ENCODE results near the gene ZNF124. TPM values are rescaled to one million over a fixed set of nuclear protein-coding genes. Genes with fewer than 3 reads are reported as not detected.
A peak's percentile ranks its signal among the peaks of the same experiment; 100 is the strongest.

The ZNF124 gene
- polyA plus RNA-seq, 4 donors: 3.2 to 13.6 (median 4.6) TPM

DNA sequence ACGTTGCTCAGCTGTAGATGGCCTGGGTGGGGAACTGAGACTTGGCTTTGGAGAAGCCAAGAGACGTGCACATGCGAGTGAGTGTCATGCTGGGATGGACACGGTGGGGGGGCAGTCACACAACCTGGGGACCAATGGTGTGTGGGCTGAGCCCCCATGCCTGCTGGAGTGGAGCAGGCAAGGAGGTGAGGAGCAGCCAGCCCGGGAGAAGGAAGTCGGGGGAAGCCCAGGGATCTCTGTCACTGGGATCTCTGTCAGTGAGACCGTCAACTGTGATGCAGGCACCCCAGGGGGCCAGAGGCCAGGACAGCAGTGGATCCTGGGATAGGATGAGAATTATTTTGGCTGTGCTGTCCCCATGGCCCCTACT lies 56.7 kb downstream of the ZNF124 start:
- H3K4me3 ChIP-seq (ENCODE audit: low read depth in 1 of 3, low read length in 3 of 3): no peak overlapping the region
- peaks cover 0 to 4% (median 0%) of the 10 kb centered on the region in 3 donors for H3K4me1 ChIP-seq (ENCODE audit: control insufficient read depth in 3 of 3, insufficient read depth in 2 of 3, low read depth in 1 of 3, low read length in 2 of 3)
- DNase-seq (no peak), FAIRE-seq (no peak)
- H3K9me3 ChIP-seq (ENCODE audit: control insufficient read depth in 2 of 2, insufficient read depth in 1 of 2, low read depth in 1 of 2, low read length in 1 of 2): no peaks in the 10 kb centered on the region
- WGBS, 3 donors: 61 to 73% (median 72%) methylated on average over 7 of the region's 7 CpGs
- no peaks in the 10 kb centered on the region for H3K36me3 ChIP-seq (ENCODE audit: control insufficient read depth in 3 of 3, insufficient read depth in 2 of 3, low read depth in 1 of 3, low read length in 3 of 3)
- H3K27ac ChIP-seq (ENCODE audit: low read depth in 1 of 3, low read length in 2 of 3): no peak overlapping the region
- peaks cover 3 to 14% (median 4%) of the 10 kb centered on the region in 3 donors for H3K27me3 ChIP-seq (ENCODE audit: control insufficient read depth in 3 of 3, insufficient read depth in 3 of 3, low read length in 3 of 3)

DNA sequence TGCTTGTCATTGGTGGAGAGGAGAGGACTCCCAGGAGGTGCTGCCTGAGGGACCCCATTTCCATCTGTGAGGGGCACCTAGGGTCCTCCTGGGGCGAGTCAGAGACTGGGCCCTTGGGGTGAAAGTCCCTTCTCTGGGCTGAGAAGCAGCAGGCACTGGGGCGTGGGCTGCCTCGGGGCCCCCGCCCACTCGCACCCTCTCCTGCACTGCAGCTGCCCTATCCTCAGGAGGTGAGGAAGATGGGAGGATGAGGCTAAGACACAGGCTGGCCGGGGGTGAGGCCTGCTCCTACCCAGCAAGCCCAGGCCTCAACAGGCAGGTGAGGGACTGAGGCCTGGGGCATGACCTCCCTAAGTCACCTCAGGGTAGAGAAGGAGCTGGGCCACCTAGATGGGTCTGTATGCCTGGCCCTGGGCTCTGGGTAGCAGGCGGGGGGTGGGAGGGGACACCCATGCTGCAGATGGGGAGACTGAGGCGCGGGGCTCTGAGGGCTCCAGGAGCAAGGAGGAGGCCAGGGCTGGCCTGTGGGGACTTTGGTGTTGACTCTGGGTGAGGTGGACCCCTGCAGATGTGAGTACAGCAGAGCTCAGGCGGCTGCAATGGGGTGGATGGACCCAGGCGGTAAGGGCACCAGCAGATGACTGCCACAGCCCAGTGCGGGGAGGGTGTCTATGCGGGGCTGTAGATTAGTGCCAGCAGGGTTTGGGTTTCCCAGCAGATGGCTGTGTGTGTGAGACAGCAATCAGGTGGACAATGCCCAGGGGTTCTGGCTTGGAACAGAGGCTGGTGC lies 57.3 kb downstream of the ZNF124 start:
- H3K27me3 ChIP-seq (ENCODE audit: control insufficient read depth in 3 of 3, insufficient read depth in 3 of 3, low read length in 3 of 3): peaks cover 3 to 14% (median 4%) of the 10 kb centered on the region in 3 donors
- DNase-seq (no peak), FAIRE-seq (no peak)
- peaks cover 0 to 4% (median 0%) of the 10 kb centered on the region in 3 donors for H3K4me1 ChIP-seq (ENCODE audit: control insufficient read depth in 3 of 3, insufficient read depth in 2 of 3, low read depth in 1 of 3, low read length in 2 of 3)
- no peak overlapping the region for H3K27ac ChIP-seq (ENCODE audit: low read depth in 1 of 3, low read length in 2 of 3)
- no peak overlapping the region for H3K4me3 ChIP-seq (ENCODE audit: low read depth in 1 of 3, low read length in 3 of 3)
- no peaks in the 10 kb centered on the region for H3K36me3 ChIP-seq (ENCODE audit: control insufficient read depth in 3 of 3, insufficient read depth in 2 of 3, low read depth in 1 of 3, low read length in 3 of 3)
- no peaks in the 10 kb centered on the region for H3K9me3 ChIP-seq (ENCODE audit: control insufficient read depth in 2 of 2, insufficient read depth in 1 of 2, low read depth in 1 of 2, low read length in 1 of 2)
- WGBS, 3 donors: 68 to 89% (median 72%) methylated on average over 12 to 13 of the region's 13 CpGs

DNA sequence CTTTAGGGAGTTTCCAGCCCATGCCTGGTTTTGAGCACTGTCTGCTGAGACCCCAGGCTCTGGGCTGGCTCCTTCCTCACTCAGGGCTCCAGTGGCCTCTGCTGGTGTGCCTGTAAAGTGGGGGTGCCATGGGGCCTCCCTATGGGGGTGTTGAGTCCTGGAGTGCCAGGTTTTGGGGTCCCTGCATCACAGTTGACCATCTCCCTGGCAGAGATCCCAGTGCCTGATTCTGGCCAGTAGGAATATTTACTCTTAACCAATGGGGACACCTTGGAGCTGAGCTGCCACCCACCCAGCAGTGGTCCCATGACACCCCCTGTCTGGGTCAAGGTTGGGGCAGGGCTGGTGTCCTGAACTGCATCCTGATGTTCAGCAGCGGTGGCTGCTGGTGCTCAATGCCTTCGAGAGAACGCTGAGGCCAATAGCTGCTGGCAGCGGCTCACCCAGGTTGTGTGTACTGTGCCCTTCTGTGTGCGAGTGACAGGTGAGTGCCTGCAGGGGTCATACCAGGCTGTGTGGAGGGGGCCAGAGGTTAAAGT lies 58.0 kb downstream of the ZNF124 start:
- 62 to 81% (median 68%) methylated on average over 5 of the region's 5 CpGs for WGBS, 3 donors
- Histone ChIP-seq H3K4me3 (ENCODE audit: low read depth in 1 of 3, low read length in 3 of 3) (no peak overlapping the region), H3K4me1 (ENCODE audit: control insufficient read depth in 3 of 3, insufficient read depth in 2 of 3, low read depth in 1 of 3, low read length in 2 of 3) (peaks cover 0 to 4% (median 0%) of the 10 kb centered on the region in 3 donors), H3K36me3 (ENCODE audit: control insufficient read depth in 3 of 3, insufficient read depth in 2 of 3, low read depth in 1 of 3, low read length in 3 of 3) (no peaks in the 10 kb centered on the region), H3K9me3 (ENCODE audit: control insufficient read depth in 2 of 2, insufficient read depth in 1 of 2, low read depth in 1 of 2, low read length in 1 of 2) (no peaks in the 10 kb centered on the region), H3K27me3 (ENCODE audit: control insufficient read depth in 3 of 3, insufficient read depth in 3 of 3, low read length in 3 of 3) (peaks cover 3 to 14% (median 4%) of the 10 kb centered on the region in 3 donors), H3K27ac (ENCODE audit: low read depth in 1 of 3, low read length in 2 of 3) (no peak overlapping the region)
- no peak for DNase-seq
- no peak for FAIRE-seq

DNA sequence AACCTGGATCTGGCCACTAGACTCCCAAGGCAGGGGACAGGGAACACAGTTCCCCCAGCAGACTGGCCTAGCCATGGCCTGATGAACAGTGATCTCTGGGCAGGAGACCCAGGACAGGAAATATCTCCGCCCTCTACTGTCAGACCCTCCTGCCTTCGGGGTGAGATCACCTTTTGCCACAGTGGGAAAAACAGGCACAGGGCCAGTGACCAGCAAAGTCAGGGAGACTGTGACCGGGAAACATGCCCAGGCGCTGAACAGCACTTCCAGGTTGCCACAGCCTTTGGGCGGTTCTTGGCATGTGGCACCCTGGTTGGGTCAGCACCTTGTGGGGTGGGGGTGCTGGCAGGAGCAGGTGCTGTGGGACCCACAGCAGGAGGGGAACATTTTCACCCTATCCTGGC lies 58.7 kb downstream of the ZNF124 start:
- no peaks in the 10 kb centered on the region for H3K36me3 ChIP-seq (ENCODE audit: control insufficient read depth in 3 of 3, insufficient read depth in 2 of 3, low read depth in 1 of 3, low read length in 3 of 3)
- no peak for DNase-seq
- H3K9me3 ChIP-seq (ENCODE audit: control insufficient read depth in 2 of 2, insufficient read depth in 1 of 2, low read depth in 1 of 2, low read length in 1 of 2): no peaks in the 10 kb centered on the region
- H3K27ac ChIP-seq (ENCODE audit: low read depth in 1 of 3, low read length in 2 of 3): no peak overlapping the region
- no peak overlapping the region for H3K4me3 ChIP-seq (ENCODE audit: low read depth in 1 of 3, low read length in 3 of 3)
- no peak for FAIRE-seq
- WGBS, 3 donors: 56 to 73% (median 64%) methylated on average over 5 of the region's 5 CpGs
- H3K4me1 ChIP-seq (ENCODE audit: control insufficient read depth in 3 of 3, insufficient read depth in 2 of 3, low read depth in 1 of 3, low read length in 2 of 3): peaks cover 0 to 4% (median 0%) of the 10 kb centered on the region in 3 donors
- H3K27me3 ChIP-seq (ENCODE audit: control insufficient read depth in 3 of 3, insufficient read depth in 3 of 3, low read length in 3 of 3): peaks cover 3 to 16% (median 4%) of the 10 kb centered on the region in 3 donors

DNA sequence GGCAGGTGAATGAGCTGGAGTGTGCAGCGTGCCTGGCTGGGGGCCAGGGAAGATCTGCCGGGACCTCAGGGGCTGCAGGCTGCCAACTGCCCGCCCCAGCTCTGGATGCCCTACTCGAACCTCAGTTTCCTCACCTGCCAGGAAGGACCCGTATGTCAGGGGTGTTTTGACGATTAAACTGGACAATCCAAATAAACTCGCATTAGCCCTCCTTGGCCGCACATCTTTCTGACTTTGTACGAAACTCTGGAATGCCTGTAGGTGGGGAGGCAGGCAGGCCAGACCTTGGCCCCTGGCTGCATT lies 59.4 kb downstream of the ZNF124 start:
- H3K36me3 ChIP-seq (ENCODE audit: control insufficient read depth in 3 of 3, insufficient read depth in 2 of 3, low read depth in 1 of 3, low read length in 3 of 3): no peaks in the 10 kb centered on the region
- H3K27me3 ChIP-seq (ENCODE audit: control insufficient read depth in 3 of 3, insufficient read depth in 3 of 3, low read length in 3 of 3): peaks cover 3 to 21% (median 4%) of the 10 kb centered on the region in 3 donors
- H3K4me1 ChIP-seq (ENCODE audit: control insufficient read depth in 3 of 3, insufficient read depth in 2 of 3, low read depth in 1 of 3, low read length in 2 of 3): peaks cover 0 to 4% (median 0%) of the 10 kb centered on the region in 3 donors
- WGBS, 3 donors: 22 to 57% (median 35%) methylated on average over 9 of the region's 9 CpGs
- FAIRE-seq (no peak), DNase-seq (no peak)
- no peak overlapping the region for H3K27ac ChIP-seq (ENCODE audit: low read depth in 1 of 3, low read length in 2 of 3)
- no peaks in the 10 kb centered on the region for H3K9me3 ChIP-seq (ENCODE audit: control insufficient read depth in 2 of 2, insufficient read depth in 1 of 2, low read depth in 1 of 2, low read length in 1 of 2)
- peak overlapping the region in 2 of 3 donors; percentile 51 to 66 for H3K4me3 ChIP-seq (ENCODE audit: low read depth in 1 of 3, low read length in 3 of 3)

DNA sequence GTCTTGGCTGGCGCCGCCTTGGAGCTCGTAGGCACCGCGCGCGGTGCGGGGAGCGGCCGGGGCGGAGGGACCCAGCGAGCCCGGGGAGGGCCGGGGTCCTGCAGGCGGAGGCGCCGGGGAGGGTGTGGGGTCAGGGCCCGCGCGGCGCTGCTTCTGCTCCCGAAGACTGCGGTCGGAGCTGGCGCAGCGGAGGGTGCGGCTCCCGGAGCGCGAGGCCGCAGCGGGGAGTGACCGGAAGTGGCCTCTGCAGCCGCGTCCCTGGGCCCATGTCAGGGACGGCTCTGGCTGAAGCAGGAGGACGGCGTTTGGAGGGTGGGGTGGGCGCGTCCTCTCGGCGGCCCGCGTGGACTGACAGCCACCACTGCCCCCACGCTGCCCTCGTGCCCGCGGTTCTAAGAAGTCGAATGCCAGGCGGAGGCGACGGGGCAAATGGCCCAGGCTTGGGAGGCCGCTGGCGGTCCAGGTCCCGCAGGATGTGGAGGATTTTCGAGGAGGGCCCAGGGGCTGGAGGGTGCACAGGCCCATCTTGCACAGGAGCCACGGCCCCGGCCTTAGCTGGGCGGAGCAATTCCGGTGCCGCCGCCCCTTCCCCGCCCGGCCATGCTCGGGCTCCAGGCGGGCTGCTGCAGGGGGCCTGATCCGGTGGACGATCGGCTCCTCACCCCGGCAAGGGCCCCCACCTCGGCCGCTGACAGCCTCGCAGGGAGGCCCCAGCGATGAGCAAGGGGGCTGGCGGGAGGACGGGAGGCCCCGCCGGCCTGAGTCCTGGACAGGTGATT lies 59.9 kb downstream of the ZNF124 start:
- 0 to 3% (median 3%) methylated on average over 59 to 78 of the region's 78 CpGs for WGBS, 3 donors
- Histone ChIP-seq H3K9me3 (ENCODE audit: control insufficient read depth in 2 of 2, insufficient read depth in 1 of 2, low read depth in 1 of 2, low read length in 1 of 2) (no peaks in the 10 kb centered on the region), H3K27ac (ENCODE audit: low read depth in 1 of 3, low read length in 2 of 3) (peak overlapping the region in 1 of 3 donors; percentile 67), H3K36me3 (ENCODE audit: control insufficient read depth in 3 of 3, insufficient read depth in 2 of 3, low read depth in 1 of 3, low read length in 3 of 3) (no peaks in the 10 kb centered on the region), H3K4me3 (ENCODE audit: low read depth in 1 of 3, low read length in 3 of 3) (peak overlapping the region; percentile 51 to 66 (median 57)), H3K4me1 (ENCODE audit: control insufficient read depth in 3 of 3, insufficient read depth in 2 of 3, low read depth in 1 of 3, low read length in 2 of 3) (peaks cover 0 to 4% (median 0%) of the 10 kb centered on the region in 3 donors), H3K27me3 (ENCODE audit: control insufficient read depth in 3 of 3, insufficient read depth in 3 of 3, low read length in 3 of 3) (peaks cover 3 to 21% (median 4%) of the 10 kb centered on the region in 3 donors)
- peak; percentile 20 to 71 for DNase-seq
- FAIRE-seq: no peak

DNA sequence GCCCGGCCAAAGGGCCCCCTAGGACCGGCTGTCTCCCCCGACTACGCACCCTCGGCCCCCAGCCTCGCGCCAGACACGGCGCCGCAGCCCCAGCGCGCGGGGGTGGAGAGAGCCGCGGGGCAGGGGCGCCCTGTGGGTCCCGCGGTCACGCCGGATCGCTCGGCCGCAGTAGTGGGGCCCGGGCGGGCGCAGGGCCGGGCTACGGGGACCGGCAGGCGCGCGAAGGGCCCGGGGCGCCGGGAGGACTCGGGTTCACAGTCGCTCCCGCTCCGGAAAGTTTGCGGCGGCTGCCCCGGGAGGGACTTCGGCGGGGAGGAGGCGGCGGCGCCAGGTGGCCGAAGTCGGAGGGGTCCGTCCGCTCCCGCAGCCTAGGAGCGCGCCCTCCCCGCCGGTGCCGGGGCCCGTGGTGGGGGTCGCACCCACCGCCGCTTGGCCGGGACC lies 60.5 kb downstream of the ZNF124 start:
- Histone ChIP-seq H3K9me3 (ENCODE audit: control insufficient read depth in 2 of 2, insufficient read depth in 1 of 2, low read depth in 1 of 2, low read length in 1 of 2) (no peaks in the 10 kb centered on the region), H3K27ac (ENCODE audit: low read depth in 1 of 3, low read length in 2 of 3) (peak overlapping the region in 1 of 3 donors; percentile 67), H3K36me3 (ENCODE audit: control insufficient read depth in 3 of 3, insufficient read depth in 2 of 3, low read depth in 1 of 3, low read length in 3 of 3) (no peaks in the 10 kb centered on the region), H3K27me3 (ENCODE audit: control insufficient read depth in 3 of 3, insufficient read depth in 3 of 3, low read length in 3 of 3) (peaks cover 3 to 21% (median 4%) of the 10 kb centered on the region in 3 donors), H3K4me1 (ENCODE audit: control insufficient read depth in 3 of 3, insufficient read depth in 2 of 3, low read depth in 1 of 3, low read length in 2 of 3) (peaks cover 0 to 4% (median 0%) of the 10 kb centered on the region in 3 donors), H3K4me3 (ENCODE audit: low read depth in 1 of 3, low read length in 3 of 3) (peak overlapping the region; percentile 51 to 66 (median 57))
- FAIRE-seq: no peak
- peak; percentile 8 to 58 for DNase-seq
- WGBS, 3 donors: 0 to 3% (median 1%) methylated on average over 20 to 62 of the region's 62 CpGs

DNA sequence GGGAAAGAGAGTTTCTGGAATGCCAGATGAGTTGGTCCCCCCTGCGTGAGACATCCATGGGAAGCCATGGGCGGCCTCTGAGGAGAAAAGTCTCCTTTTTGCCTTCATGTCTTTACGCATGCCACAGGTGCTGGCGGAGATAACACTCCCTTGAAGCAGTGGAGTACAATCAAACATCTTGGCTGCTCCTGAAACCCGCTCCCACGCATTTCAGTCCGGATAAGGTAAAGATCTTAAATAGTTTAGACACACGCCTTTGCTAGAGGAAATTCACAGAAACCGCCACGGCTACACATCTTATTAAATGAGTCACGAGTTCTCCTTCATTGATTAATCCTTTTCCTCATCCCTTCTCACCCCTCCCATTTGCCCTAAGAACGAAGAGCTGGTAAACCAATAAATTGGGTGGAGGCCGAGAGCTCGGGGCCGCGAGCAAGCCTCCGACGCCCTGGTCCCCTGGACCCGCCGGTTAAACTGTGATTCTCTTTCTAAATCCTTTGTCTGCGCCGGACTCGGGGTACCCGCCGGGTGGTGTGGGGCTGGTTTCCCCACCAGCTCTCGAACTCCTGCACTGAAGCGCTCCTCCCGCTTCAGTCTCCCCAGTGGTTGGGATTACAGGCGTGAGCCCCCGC lies 61.1 kb downstream of the ZNF124 start:
- Histone ChIP-seq H3K4me3 (ENCODE audit: low read depth in 1 of 3, low read length in 3 of 3) (peak overlapping the region; percentile 44 to 66 (median 57)), H3K9me3 (ENCODE audit: control insufficient read depth in 2 of 2, insufficient read depth in 1 of 2, low read depth in 1 of 2, low read length in 1 of 2) (no peaks in the 10 kb centered on the region), H3K36me3 (ENCODE audit: control insufficient read depth in 3 of 3, insufficient read depth in 2 of 3, low read depth in 1 of 3, low read length in 3 of 3) (no peaks in the 10 kb centered on the region), H3K27ac (ENCODE audit: low read depth in 1 of 3, low read length in 2 of 3) (peak overlapping the region in 1 of 3 donors; percentile 67), H3K4me1 (ENCODE audit: control insufficient read depth in 3 of 3, insufficient read depth in 2 of 3, low read depth in 1 of 3, low read length in 2 of 3) (peaks cover 0 to 4% (median 0%) of the 10 kb centered on the region in 3 donors), H3K27me3 (ENCODE audit: control insufficient read depth in 3 of 3, insufficient read depth in 3 of 3, low read length in 3 of 3) (peaks cover 3 to 21% (median 6%) of the 10 kb centered on the region in 3 donors)
- DNase-seq: peak; percentile 26 to 45
- FAIRE-seq: no peak
- WGBS, 3 donors: 5 to 18% (median 10%) methylated on average over 26 to 30 of the region's 30 CpGs
